ENCODE measurements around the gene CHAF1B. TPM values are rescaled to one million over a fixed set of nuclear protein-coding genes. Genes with fewer than 3 reads are reported as not detected.

Gene CHAF1B
- total RNA-seq, 2 donors from 2014 or later: 20.2 to 38.0 TPM

Other genes starting within 250 kb of the CHAF1B start
- gene DOP1B, start 228.6 kb upstream of the CHAF1B start, total RNA-seq: 10 to 100 TPM in 1 of 2 donors, 1 to 10 TPM in 1; 8.9 to 16.3 TPM
- gene MORC3, start 65.2 kb upstream of the CHAF1B start, total RNA-seq: 10 to 100 TPM; 26.8 to 28.7 TPM
- not detected for gene CLDN14, start 94.7 kb downstream of the CHAF1B start, total RNA-seq

All from natural killer cell treated with Interleukin-12 subunit alpha and Interleukin-12 subunit beta and Interleukin-15 and Interleukin-18, amount 100 ng/mL, for 72 hours (primary cell).